ENCODE results near the gene PTPRG. TPM values are rescaled to one million over a fixed set of nuclear protein-coding genes. Genes with fewer than 3 reads are reported as not detected.

The PTPRG gene
- total RNA-seq, 1 donor from 2014 or later = 0.84 TPM

GRCh38 chr3:61887206-61887605 lies 325.8 kb downstream of the PTPRG start:
- intact Hi-C loops (cut with micrococcal nuclease) = no loop called here

GRCh38 chr3:61889259-61889658 lies 327.9 kb downstream of the PTPRG start:
- intact Hi-C loops (cut with micrococcal nuclease) = no loop called here

GRCh38 chr3:61890167-61890566 lies 328.8 kb downstream of the PTPRG start:
- intact Hi-C loops (cut with micrococcal nuclease) = no loop called here

GRCh38 chr3:61890586-61890985 lies 329.2 kb downstream of the PTPRG start:
- intact Hi-C loops (cut with micrococcal nuclease) = no loop called here

GRCh38 chr3:61892891-61893290 lies 331.5 kb downstream of the PTPRG start:
- intact Hi-C loops (cut with micrococcal nuclease) = no loop called here

GRCh38 chr3:61893840-61894566 lies 332.6 kb downstream of the PTPRG start:
- intact Hi-C loops (cut with micrococcal nuclease) = no loop called here

- intact Hi-C loops (cut with micrococcal nuclease) = no loop called here
Observed at GRCh38 chr3:61894988-61895935, 333.9 kb downstream of the PTPRG start.

GRCh38 chr3:61896251-61896650 lies 334.9 kb downstream of the PTPRG start:
- intact Hi-C loops (cut with micrococcal nuclease) = no loop called here

GRCh38 chr3:61897848-61898247 lies 336.5 kb downstream of the PTPRG start:
- intact Hi-C loops (cut with micrococcal nuclease) = no loop called here

GRCh38 chr3:61899700-61900462 lies 338.5 kb downstream of the PTPRG start:
- intact Hi-C loops (cut with micrococcal nuclease) = no loop called here

GRCh38 chr3:61901496-61901895 lies 340.1 kb downstream of the PTPRG start:
- intact Hi-C loops (cut with micrococcal nuclease) = no loop called here

- intact Hi-C loops (cut with micrococcal nuclease) = no loop called here
Observed at GRCh38 chr3:61901986-61902385, 340.6 kb downstream of the PTPRG start.

GRCh38 chr3:61903074-61903473 lies 341.7 kb downstream of the PTPRG start:
- intact Hi-C loops (cut with micrococcal nuclease) = no loop called here

- intact Hi-C loops (cut with micrococcal nuclease) = no loop called here
Observed at GRCh38 chr3:61903931-61904657, 342.7 kb downstream of the PTPRG start.

- intact Hi-C loops (cut with micrococcal nuclease) = no loop called here
Observed at GRCh38 chr3:61907210-61907795, 345.9 kb downstream of the PTPRG start.

- intact Hi-C loops (cut with micrococcal nuclease) = no loop called here
Observed at GRCh38 chr3:61908382-61908781, 347.0 kb downstream of the PTPRG start.

GRCh38 chr3:61910732-61911131 lies 349.4 kb downstream of the PTPRG start:
- intact Hi-C loops (cut with micrococcal nuclease) = no loop called here

GRCh38 chr3:61912158-61912557 lies 350.8 kb downstream of the PTPRG start:
- intact Hi-C loops (cut with micrococcal nuclease) = no loop called here

GRCh38 chr3:61913701-61914100 lies 352.3 kb downstream of the PTPRG start:
- intact Hi-C loops (cut with micrococcal nuclease) = no loop called here

GRCh38 chr3:61914276-61914675 lies 352.9 kb downstream of the PTPRG start:
- intact Hi-C loops (cut with micrococcal nuclease) = no loop called here

GRCh38 chr3:61915296-61915695 lies 353.9 kb downstream of the PTPRG start:
- intact Hi-C loops (cut with micrococcal nuclease) = no loop called here
